H9 (cell line): ENCODE results near the gene CNTD1. TPM values are rescaled to one million over a fixed set of nuclear protein-coding genes. Genes with fewer than 3 reads are reported as not detected.
"Not testable (repeated sequence)": the region's sequence is repeated elsewhere in the genome, so short reads cannot be mapped to it uniquely, and the experiment has no call there.

Experiments used
- DNase-seq: peaks from one replicate; pipeline ENCODE4 v3.0.0-alpha.2; 2017
- H2AFZ ChIP-seq: one replicate; pipeline ENCODE4 v1.6.1; 2013; ENCODE audit warnings: mild to moderate bottlenecking, low read length, control low read depth, moderate library complexity
- H2AK5ac ChIP-seq: 2 replicates; pipeline ENCODE4 v1.6.1; 2013; ENCODE audit warnings: low read length, control low read depth, mixed read lengths; ENCODE audit not compliant: insufficient read length
- H2BK120ac ChIP-seq: one replicate; pipeline ENCODE4 v1.6.1; 2013; ENCODE audit warnings: low read depth, mild to moderate bottlenecking, low read length, control low read depth, inconsistent platforms; ENCODE audit not compliant: poor library complexity, severe bottlenecking
- H2BK12ac ChIP-seq: 2 replicates; pipeline ENCODE4 v1.6.1; 2013; ENCODE audit warnings: low read length, control low read depth, mixed read lengths, low read depth; ENCODE audit not compliant: insufficient read length
- H2BK15ac ChIP-seq: 2 replicates; pipeline ENCODE4 v1.6.1; 2013; ENCODE audit warnings: low read depth, low read length, control low read depth
- H2BK20ac ChIP-seq: one replicate; pipeline ENCODE4 v1.6.1; 2013; ENCODE audit warnings: low read depth, mild to moderate bottlenecking, low read length, control low read depth, inconsistent platforms; ENCODE audit not compliant: poor library complexity, severe bottlenecking
- H2BK5ac ChIP-seq: 2 replicates; pipeline ENCODE4 v1.6.1; 2013; ENCODE audit warnings: low read length, control low read depth, mixed read lengths; ENCODE audit not compliant: insufficient read length
- H3K14ac ChIP-seq: 2 replicates; pipeline ENCODE4 v1.6.1; 2013; ENCODE audit warnings: low read length, control low read depth; ENCODE audit not compliant: insufficient read depth
- H3K18ac ChIP-seq: 2 replicates; pipeline ENCODE4 v1.6.1; 2013; ENCODE audit warnings: low read depth, mild to moderate bottlenecking, mixed read lengths, low read length, control low read depth; ENCODE audit not compliant: insufficient read length
- H3K23ac ChIP-seq: 2 replicates; pipeline ENCODE4 v1.6.1; 2013; ENCODE audit warnings: low read length, control low read depth, mixed read lengths, low read depth; ENCODE audit not compliant: insufficient read length
- H3K23me2 ChIP-seq: 2 replicates; pipeline ENCODE4 v1.6.1; 2013; ENCODE audit warnings: low read depth, mild to moderate bottlenecking, mixed read lengths, low read length, control low read depth; ENCODE audit not compliant: insufficient read length, poor library complexity, severe bottlenecking
- H3K27ac ChIP-seq: 2 replicates; pipeline ENCODE4 v1.5.1; 2013; ENCODE audit warnings: low read length, control low read depth, mixed read lengths, low read depth; ENCODE audit not compliant: insufficient read length
- H3K27me3 ChIP-seq: 2 replicates; pipeline ENCODE4 v1.6.1; 2013; ENCODE audit warnings: low read length, control low read depth, inconsistent platforms; ENCODE audit not compliant: insufficient read depth
- H3K4ac ChIP-seq: 2 replicates; pipeline ENCODE4 v1.6.1; 2013; ENCODE audit warnings: low read depth, mild to moderate bottlenecking, control low read depth, inconsistent platforms, low read length, moderate library complexity
- H3K4me1 ChIP-seq: 2 replicates; pipeline ENCODE4 v1.6.1; 2013; ENCODE audit warnings: low read length, control low read depth, inconsistent platforms; ENCODE audit not compliant: insufficient read depth
- H3K4me2 ChIP-seq: 2 replicates; pipeline ENCODE4 v1.6.1; 2013; ENCODE audit warnings: low read length, control low read depth, mixed read lengths; ENCODE audit not compliant: insufficient read length, insufficient read depth
- H3K56ac ChIP-seq: 2 replicates; pipeline ENCODE4 v1.6.1; 2013; ENCODE audit warnings: low read depth, mild to moderate bottlenecking, mixed read lengths, low read length, control low read depth; ENCODE audit not compliant: insufficient read length
- H3K79me1 ChIP-seq: 2 replicates; pipeline ENCODE4 v1.6.1; 2013; ENCODE audit warnings: low read depth, mild to moderate bottlenecking, moderate library complexity, low read length, control low read depth, inconsistent platforms; ENCODE audit not compliant: insufficient read depth, poor library complexity, severe bottlenecking
- H3K79me2 ChIP-seq: 2 replicates; pipeline ENCODE4 v1.6.1; 2013; ENCODE audit warnings: low read length, control low read depth, inconsistent platforms; ENCODE audit not compliant: insufficient read depth
- H3K9ac ChIP-seq: 2 replicates; pipeline ENCODE4 v1.6.1; 2013; ENCODE audit warnings: low read length, control low read depth, mixed read lengths; ENCODE audit not compliant: insufficient read length; ENCODE audit errors: extremely low read depth
- H3K9me3 ChIP-seq: one replicate; pipeline ENCODE4 v1.6.1; 2013; ENCODE audit warnings: low read depth, low read length, inconsistent platforms; ENCODE audit not compliant: control insufficient read depth
- H3T11ph ChIP-seq: one replicate; pipeline ENCODE4 v1.6.1; 2013; ENCODE audit warnings: mild to moderate bottlenecking, low read length, control low read depth, inconsistent platforms
- H4K20me1 ChIP-seq: one replicate; pipeline ENCODE4 v1.6.1; 2013; ENCODE audit not compliant: control insufficient read depth, insufficient read length, insufficient read depth
- H4K5ac ChIP-seq: 2 replicates; pipeline ENCODE4 v1.6.1; 2013; ENCODE audit warnings: low read depth, mild to moderate bottlenecking, mixed read lengths, low read length, control low read depth; ENCODE audit not compliant: insufficient read length
- H4K8ac ChIP-seq: replicated peaks from 2 replicates; pipeline ENCODE4 v1.6.1; 2013; ENCODE audit warnings: low read length, control low read depth, mixed read lengths, low read depth; ENCODE audit not compliant: insufficient read length
- H4K91ac ChIP-seq: 2 replicates; pipeline ENCODE4 v1.6.1; 2013; ENCODE audit warnings: low read depth, mild to moderate bottlenecking, moderate library complexity, mixed read lengths, low read length, control low read depth; ENCODE audit not compliant: insufficient read length
- H3K27ac Mint-ChIP-seq, 3 experiments: 2 replicates in 2 of 3; 3 replicates in 1 of 3; pipeline ENCODE4 v1.8.0; 2020 to 2021; ENCODE audit warnings: mixed read lengths in 3 of 3, mild to moderate bottlenecking in 1 of 3, moderate library complexity in 1 of 3
- H3K27me3 Mint-ChIP-seq: 2 replicates; pipeline ENCODE4 v1.8.0; 2021; ENCODE audit warnings: low read depth, mild to moderate bottlenecking, moderate library complexity, mixed read lengths
- H3K36me3 Mint-ChIP-seq, 3 experiments: 2 replicates in 2 of 3; 3 replicates in 1 of 3; pipeline ENCODE4 v1.8.0; 2020 to 2021; ENCODE audit warnings: low read depth in 3 of 3, mixed read lengths in 3 of 3; ENCODE audit not compliant: insufficient read depth in 1 of 3
- H3K4me1 Mint-ChIP-seq, 2 experiments: 2 replicates each; pipeline ENCODE4 v1.8.0; 2020; ENCODE audit warnings: mixed read lengths in 2 of 2
- H3K4me3 Mint-ChIP-seq, 2 experiments: 2 replicates in 1 of 2; 3 replicates in 1 of 2; pipeline ENCODE4 v1.8.0; 2020 to 2021; ENCODE audit warnings: mild to moderate bottlenecking in 2 of 2, mixed read lengths in 2 of 2, moderate library complexity in 1 of 2
- H3K9me3 Mint-ChIP-seq, 2 experiments: 2 replicates in 1 of 2; 3 replicates in 1 of 2; pipeline ENCODE4 v1.8.0; 2020; ENCODE audit warnings: mild to moderate bottlenecking in 2 of 2, mixed read lengths in 2 of 2, moderate library complexity in 1 of 2
- WGBS: extraction: QIAGEN DNeasy Blood & Tissue Kit; methylation state at CpG from one replicate; pipeline ENCODE4 v1.1.7; 2013; ENCODE audit warnings: missing lambda C conversion rate, low lambda C conversion rate, mixed read lengths; ENCODE audit not compliant: insufficient read length; ENCODE audit errors: extremely low coverage; 5-methylcytosine and 5-hydroxymethylcytosine counted together
- total RNA-seq: library from RNA; stranded (reverse); gene quantifications from 2 replicates; pipeline ENCODE4 v1.2.1, GENCODE V29; 2021
- TF ChIP-seq, protein P1 (sequence below): fragments of 200-600 bp; sonication (generic); conservative IDR thresholded peaks from 3 replicates; pipeline ENCODE4 v1.8.0; 2021; ENCODE audit warnings: antibody characterized with exemption, mild to moderate bottlenecking

The CNTD1 gene
- total RNA-seq, 1 experiment from 2014 or later = not detected

DNA sequence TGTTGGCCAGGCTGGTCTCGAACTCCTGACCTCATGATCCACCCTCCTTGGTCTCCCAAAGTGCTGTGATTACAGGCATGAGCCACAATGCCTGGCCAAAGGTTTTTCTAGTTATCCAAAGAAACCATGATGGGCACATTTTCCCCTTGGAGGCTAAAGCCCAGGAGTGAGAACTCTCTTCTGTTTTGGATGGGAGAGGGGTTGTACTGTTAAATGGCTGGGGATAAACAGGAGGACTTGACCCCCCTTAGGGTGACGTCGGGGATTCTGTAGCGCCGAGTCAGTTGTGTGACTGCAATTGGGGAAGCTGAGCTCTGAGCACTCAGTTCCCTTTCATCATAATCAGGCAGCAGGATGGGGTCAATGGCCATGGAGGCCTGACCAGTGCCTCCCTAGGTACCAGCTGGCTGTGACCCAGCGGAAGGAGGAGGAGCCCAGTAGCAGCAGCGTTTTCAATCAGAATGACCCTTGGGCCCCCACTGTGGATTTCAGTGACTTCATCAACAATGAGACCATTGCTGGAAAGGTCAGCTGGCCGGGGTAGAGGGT, 56.5 kb downstream of the CNTD1 start:
- Histone ChIP-seq H3T11ph (no peak overlapping the region), H3K9ac (no peak overlapping the region), H3K79me1 (no peaks in the 10 kb centered on the region), H2BK120ac (no peak overlapping the region), H3K14ac (no peak overlapping the region), H4K91ac (no peak overlapping the region), H2AFZ (no peak overlapping the region), H2BK12ac (no peak overlapping the region), H4K20me1 (no peaks in the 10 kb centered on the region), H3K4me1 (no peaks in the 10 kb centered on the region), H3K23ac (no peak overlapping the region), H4K5ac (no peak overlapping the region), H3K23me2 (no peaks in the 10 kb centered on the region), H3K4me2 (no peak overlapping the region), H3K79me2 (no peaks in the 10 kb centered on the region), H3K27ac (no peak overlapping the region), H2BK5ac (no peak overlapping the region), H2BK20ac (no peak overlapping the region), H3K18ac (no peak overlapping the region), H3K4ac (no peak overlapping the region), H3K9me3 (no peaks in the 10 kb centered on the region), H2BK15ac (no peak overlapping the region), H3K56ac (no peak overlapping the region), H2AK5ac (no peak overlapping the region), H4K8ac (no peak overlapping the region), H3K27me3 (no peaks in the 10 kb centered on the region)
- no peak overlapping the region for H3K4me3 Mint-ChIP-seq
- H3K4me1 Mint-ChIP-seq = peaks cover 4 to 8% of the 10 kb centered on the region in 2 experiments; a peak in 2 of 4 replicates
- H3K27ac Mint-ChIP-seq = peak overlapping the region in 1 of 3 experiments; percentile 25; a peak in 1 of 7 replicates
- TF ChIP-seq, protein P1, sequence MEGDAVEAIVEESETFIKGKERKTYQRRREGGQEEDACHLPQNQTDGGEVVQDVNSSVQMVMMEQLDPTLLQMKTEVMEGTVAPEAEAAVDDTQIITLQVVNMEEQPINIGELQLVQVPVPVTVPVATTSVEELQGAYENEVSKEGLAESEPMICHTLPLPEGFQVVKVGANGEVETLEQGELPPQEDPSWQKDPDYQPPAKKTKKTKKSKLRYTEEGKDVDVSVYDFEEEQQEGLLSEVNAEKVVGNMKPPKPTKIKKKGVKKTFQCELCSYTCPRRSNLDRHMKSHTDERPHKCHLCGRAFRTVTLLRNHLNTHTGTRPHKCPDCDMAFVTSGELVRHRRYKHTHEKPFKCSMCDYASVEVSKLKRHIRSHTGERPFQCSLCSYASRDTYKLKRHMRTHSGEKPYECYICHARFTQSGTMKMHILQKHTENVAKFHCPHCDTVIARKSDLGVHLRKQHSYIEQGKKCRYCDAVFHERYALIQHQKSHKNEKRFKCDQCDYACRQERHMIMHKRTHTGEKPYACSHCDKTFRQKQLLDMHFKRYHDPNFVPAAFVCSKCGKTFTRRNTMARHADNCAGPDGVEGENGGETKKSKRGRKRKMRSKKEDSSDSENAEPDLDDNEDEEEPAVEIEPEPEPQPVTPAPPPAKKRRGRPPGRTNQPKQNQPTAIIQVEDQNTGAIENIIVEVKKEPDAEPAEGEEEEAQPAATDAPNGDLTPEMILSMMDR = no peak
- H3K36me3 Mint-ChIP-seq = no peaks in the 10 kb centered on the region; a peak in 1 of 7 replicates
- no CpG with 5 or more reads among the region's 8 CpGs for WGBS
- no peak for DNase-seq
- no peaks in the 10 kb centered on the region; a peak in 1 of 5 replicates for H3K9me3 Mint-ChIP-seq
- H3K27me3 Mint-ChIP-seq = no peaks in the 10 kb centered on the region

DNA sequence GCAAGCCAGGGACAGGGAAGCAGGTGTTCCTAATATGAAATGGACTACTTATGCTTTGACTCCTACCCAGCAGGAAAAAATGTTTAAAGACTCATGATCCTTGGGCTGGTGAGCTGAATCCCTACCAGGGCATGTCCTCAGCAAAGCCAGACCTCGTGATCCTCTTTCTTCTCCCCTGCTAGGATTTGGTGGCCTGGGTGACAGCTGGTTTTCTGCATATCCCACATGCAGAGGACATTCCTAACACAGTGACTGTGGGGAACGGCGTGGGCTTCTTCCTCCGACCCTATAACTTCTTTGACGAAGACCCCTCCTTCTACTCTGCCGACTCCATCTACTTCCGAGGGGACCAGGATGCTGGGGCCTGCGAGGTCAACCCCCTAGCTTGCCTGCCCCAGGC, 57.4 kb downstream of the CNTD1 start:
- H2BK15ac ChIP-seq = not testable (repeated sequence)

More for the DNA sequence above, 57.4 kb downstream of the CNTD1 start:
- not testable (repeated sequence) for H3K4me3 Mint-ChIP-seq, H4K20me1 ChIP-seq, H3K14ac ChIP-seq, H3K4me1 Mint-ChIP-seq, H3K27me3 Mint-ChIP-seq, H3K36me3 Mint-ChIP-seq, H3K4ac ChIP-seq, H3K79me2 ChIP-seq, H3K27ac ChIP-seq, H2BK20ac ChIP-seq, H3K27me3 ChIP-seq, H3K4me1 ChIP-seq, H3T11ph ChIP-seq, H4K8ac ChIP-seq, H3K23ac ChIP-seq, H2AFZ ChIP-seq, H3K18ac ChIP-seq, H3K9me3 Mint-ChIP-seq, H4K5ac ChIP-seq, H3K9ac ChIP-seq, H3K79me1 ChIP-seq, H3K23me2 ChIP-seq, H4K91ac ChIP-seq, DNase-seq, H3K9me3 ChIP-seq, H2AK5ac ChIP-seq, H2BK5ac ChIP-seq, H3K4me2 ChIP-seq, H2BK12ac ChIP-seq, H2BK120ac ChIP-seq, H3K56ac ChIP-seq
- H3K27ac Mint-ChIP-seq = peak overlapping the region in 1 of 3 experiments; percentile 77; a peak in 1 of 7 replicates
- WGBS = no CpG with 5 or more reads among the region's 8 CpGs
